Mesothelial cell of epicardium (in vitro differentiated cells): Measurements from ENCODE around the gene TAS2R43. TPM values are rescaled to one million over a fixed set of nuclear protein-coding genes. Genes with fewer than 3 reads are reported as not detected.
"Not testable (repeated sequence)": the region's sequence is repeated elsewhere in the genome, so short reads cannot be mapped to it uniquely, and the experiment has no call there.

ENCODE experiments used
- DNase-seq, 2 experiments: peaks; one replicate each; pipeline ENCODE4 v3.0.0; 2021; ENCODE audit warnings: low spot score in 2 of 2; ENCODE audit not compliant: unreplicated experiment in 2 of 2
- H3K27ac Mint-ChIP-seq: 2 replicates; pipeline ENCODE4 v1.8.0; 2021; ENCODE audit warnings: mixed read lengths
- H3K27me3 Mint-ChIP-seq: 2 replicates; pipeline ENCODE4 v1.8.0; 2021; ENCODE audit warnings: low read depth, mixed read lengths
- H3K36me3 Mint-ChIP-seq: 2 replicates; pipeline ENCODE4 v1.8.0; 2021; ENCODE audit warnings: mixed read lengths
- H3K4me1 Mint-ChIP-seq: 2 replicates; pipeline ENCODE4 v1.8.0; 2021; ENCODE audit warnings: mixed read lengths
- H3K4me3 Mint-ChIP-seq: 2 replicates; pipeline ENCODE4 v1.8.0; 2021; ENCODE audit warnings: mild to moderate bottlenecking, moderate library complexity, mixed read lengths
- H3K9me3 Mint-ChIP-seq: 2 replicates; pipeline ENCODE4 v1.8.0; 2021; ENCODE audit warnings: mixed read lengths
- total RNA-seq: library from RNA; stranded (reverse); gene quantifications from 3 replicates; pipeline ENCODE4 v1.2.1, GENCODE V29; 2021
- TF ChIP-seq, protein P1 (sequence below): fragments of 200-600 bp; sonication (generic); IDR thresholded peaks from one replicate; pipeline ENCODE4 v1.5.0; 2021; ENCODE audit warnings: antibody characterized with exemption; ENCODE audit not compliant: unreplicated experiment

Gene TAS2R43
- total RNA-seq, 1 donor from 2014 or later, result 2.9 TPM

DNA sequence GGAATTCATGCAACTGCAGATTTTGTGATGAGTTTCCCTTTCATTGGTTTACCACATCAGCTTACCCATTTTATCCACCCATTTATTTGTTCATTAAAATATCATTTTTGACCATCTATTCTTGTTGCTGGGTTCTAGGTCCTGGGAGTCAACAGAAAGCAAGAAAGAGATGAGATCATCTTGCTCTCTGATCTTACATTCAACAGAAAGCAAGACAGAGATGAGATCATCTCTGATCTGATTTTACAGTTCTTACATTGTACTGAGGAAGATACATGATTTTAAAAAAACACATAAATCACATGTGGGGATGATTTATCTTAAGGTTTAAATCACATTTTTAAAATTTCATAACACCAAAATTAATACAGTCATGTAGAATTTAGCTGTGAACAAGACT lies 32.3 kb downstream of the TAS2R43 start:
- no peak overlapping the region for H3K27ac Mint-ChIP-seq
- H3K36me3 Mint-ChIP-seq, result peaks cover 11% of the 10 kb centered on the region
- H3K9me3 Mint-ChIP-seq, result no peaks in the 10 kb centered on the region
- no peaks in the 10 kb centered on the region for H3K27me3 Mint-ChIP-seq
- DNase-seq, result no peak
- TF ChIP-seq, protein P1, sequence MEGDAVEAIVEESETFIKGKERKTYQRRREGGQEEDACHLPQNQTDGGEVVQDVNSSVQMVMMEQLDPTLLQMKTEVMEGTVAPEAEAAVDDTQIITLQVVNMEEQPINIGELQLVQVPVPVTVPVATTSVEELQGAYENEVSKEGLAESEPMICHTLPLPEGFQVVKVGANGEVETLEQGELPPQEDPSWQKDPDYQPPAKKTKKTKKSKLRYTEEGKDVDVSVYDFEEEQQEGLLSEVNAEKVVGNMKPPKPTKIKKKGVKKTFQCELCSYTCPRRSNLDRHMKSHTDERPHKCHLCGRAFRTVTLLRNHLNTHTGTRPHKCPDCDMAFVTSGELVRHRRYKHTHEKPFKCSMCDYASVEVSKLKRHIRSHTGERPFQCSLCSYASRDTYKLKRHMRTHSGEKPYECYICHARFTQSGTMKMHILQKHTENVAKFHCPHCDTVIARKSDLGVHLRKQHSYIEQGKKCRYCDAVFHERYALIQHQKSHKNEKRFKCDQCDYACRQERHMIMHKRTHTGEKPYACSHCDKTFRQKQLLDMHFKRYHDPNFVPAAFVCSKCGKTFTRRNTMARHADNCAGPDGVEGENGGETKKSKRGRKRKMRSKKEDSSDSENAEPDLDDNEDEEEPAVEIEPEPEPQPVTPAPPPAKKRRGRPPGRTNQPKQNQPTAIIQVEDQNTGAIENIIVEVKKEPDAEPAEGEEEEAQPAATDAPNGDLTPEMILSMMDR, result no peak
- no peaks in the 10 kb centered on the region for H3K4me1 Mint-ChIP-seq
- H3K4me3 Mint-ChIP-seq, result no peak overlapping the region

DNA sequence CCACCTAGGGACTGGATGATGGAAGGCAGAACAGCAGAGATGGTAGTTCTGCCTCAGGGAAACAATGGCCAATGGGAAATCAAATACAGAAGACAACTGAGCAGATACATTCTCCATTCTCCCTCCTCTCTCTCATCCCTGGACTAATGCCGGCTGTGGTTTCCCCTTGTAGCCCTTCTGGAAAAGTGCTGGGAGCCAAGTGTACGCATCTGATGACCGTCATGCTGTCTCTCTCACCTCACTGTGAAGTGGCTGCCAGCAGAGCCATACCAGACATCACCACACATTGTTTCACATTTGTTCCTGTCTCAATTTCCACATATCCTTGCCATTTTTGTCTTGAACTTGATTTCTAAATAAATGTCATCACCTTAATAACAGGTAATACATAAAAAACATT lies 33.1 kb downstream of the TAS2R43 start:
- H3K27ac Mint-ChIP-seq, result no peak overlapping the region

DNA sequence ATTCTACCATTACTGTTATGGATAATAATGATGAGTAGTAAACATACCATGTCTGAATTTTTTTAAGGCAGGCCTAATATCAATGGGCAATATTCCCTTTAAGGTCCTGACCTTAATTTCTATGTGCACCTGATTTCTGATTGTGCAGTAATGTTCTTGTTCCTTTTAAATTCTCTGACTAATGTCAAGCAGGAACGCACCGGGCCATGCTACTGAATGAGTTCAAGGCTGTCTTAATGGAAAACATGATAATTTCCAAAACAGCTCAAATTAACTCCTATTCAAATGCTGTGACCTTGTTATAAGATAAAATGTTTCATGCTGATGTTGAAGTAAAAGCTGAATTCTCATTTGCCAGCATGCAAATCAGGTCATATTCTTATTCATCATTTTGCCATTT lies 36.8 kb downstream of the TAS2R43 start:
- no peak overlapping the region for H3K27ac Mint-ChIP-seq
- peaks cover 25% of the 10 kb centered on the region for H3K9me3 Mint-ChIP-seq
- H3K4me3 Mint-ChIP-seq, result no peak overlapping the region
- DNase-seq, result no peak
- H3K4me1 Mint-ChIP-seq, result no peaks in the 10 kb centered on the region
- H3K36me3 Mint-ChIP-seq, result peaks cover 25% of the 10 kb centered on the region
- no peaks in the 10 kb centered on the region for H3K27me3 Mint-ChIP-seq
- TF ChIP-seq, protein P1, result no peak

More for the DNA sequence above, 33.1 kb downstream of the TAS2R43 start:
- DNase-seq, result no peak
- Mint-ChIP-seq H3K4me1 (no peaks in the 10 kb centered on the region), H3K27me3 (no peaks in the 10 kb centered on the region), H3K4me3 (no peak overlapping the region), H3K9me3 (no peaks in the 10 kb centered on the region), H3K36me3 (peaks cover 5% of the 10 kb centered on the region)
- TF ChIP-seq, protein P1, result no peak

DNA sequence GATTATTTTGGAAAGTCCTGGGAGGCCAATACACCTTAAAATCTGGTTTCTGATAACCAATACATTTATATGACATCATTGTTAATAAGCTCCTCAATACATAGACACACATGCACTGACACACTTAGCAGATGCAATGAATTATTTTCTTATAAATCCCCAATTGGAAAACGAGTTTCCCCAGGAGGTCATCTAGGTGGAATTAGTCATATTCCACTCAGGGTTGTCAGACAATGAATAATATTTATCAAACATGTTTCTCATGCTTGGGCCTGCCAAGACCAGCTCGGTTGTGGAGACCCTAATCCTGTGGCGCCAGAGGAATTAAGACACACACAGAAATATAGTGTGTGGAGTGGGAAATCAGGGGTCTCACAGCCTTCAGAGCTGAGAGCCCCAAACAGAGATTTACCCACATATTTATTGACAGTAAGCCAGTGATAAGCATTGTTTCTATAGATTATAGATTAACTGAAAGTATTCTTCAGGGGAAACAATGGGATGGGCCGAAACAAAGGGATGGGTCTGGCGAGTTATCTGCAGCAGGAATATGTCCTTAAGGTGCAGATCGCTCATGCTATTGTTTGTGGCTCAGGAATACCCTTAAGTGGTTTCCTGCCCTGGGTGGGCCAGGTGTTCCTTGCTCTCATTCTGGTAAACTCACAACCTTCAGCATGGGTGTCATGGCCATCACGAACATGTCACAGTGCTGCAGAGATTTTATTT lies 42.1 kb downstream of the TAS2R43 start:
- DNase-seq, H3K4me3 Mint-ChIP-seq, H3K4me1 Mint-ChIP-seq, H3K27ac Mint-ChIP-seq, H3K27me3 Mint-ChIP-seq: not testable (repeated sequence)
- Mint-ChIP-seq H3K36me3 (peaks cover 44% of the 10 kb centered on the region), H3K9me3 (peaks cover 37% of the 10 kb centered on the region)

DNA sequence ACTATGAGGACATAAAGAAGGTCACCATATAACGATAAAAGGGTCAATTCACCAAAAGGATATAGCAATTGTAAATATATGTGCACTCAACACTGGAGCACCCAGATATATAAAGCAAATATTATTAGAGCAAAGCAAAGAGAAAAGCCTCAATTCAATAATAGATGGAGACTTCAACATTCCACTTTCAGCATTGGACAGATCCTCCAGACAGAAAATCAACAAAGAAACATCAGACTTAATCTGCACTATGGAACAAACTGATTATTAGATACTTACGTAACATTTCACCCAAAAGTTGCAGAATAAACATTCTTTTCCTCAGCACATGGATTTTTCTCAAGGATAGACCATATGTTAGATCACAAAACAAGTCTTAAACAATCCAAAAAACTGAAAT lies 50.7 kb downstream of the TAS2R43 start:
- Mint-ChIP-seq H3K36me3 (peaks cover 53% of the 10 kb centered on the region), H3K9me3 (peaks cover 31% of the 10 kb centered on the region)
- not testable (repeated sequence) for DNase-seq, H3K27me3 Mint-ChIP-seq, H3K27ac Mint-ChIP-seq, H3K4me1 Mint-ChIP-seq, H3K4me3 Mint-ChIP-seq

Other genes starting within 250 kb of the TAS2R43 start
- gene PRR4, start 242.8 kb downstream of the TAS2R43 start, total RNA-seq, result 5.4 to 7.2 TPM (median 5.4 TPM) in 3 replicates
- 30.3 to 44.9 TPM (median 32.6 TPM) in 3 replicates for gene PRH1, start 208.1 kb downstream of the TAS2R43 start, total RNA-seq
- 3.1 to 3.8 TPM (median 3.5 TPM) in 3 replicates for gene TAS2R13, start 182.8 kb downstream of the TAS2R43 start, total RNA-seq
- gene PRH2, start 163.1 kb downstream of the TAS2R43 start, total RNA-seq, result not detected in 3 replicates
- gene TAS2R14, start 153.1 kb downstream of the TAS2R43 start, total RNA-seq, result 4.5 to 6.7 TPM (median 5.4 TPM) in 3 replicates
- gene TAS2R50, start 105.4 kb downstream of the TAS2R43 start, total RNA-seq, result 3.3 to 3.4 TPM (median 3.3 TPM) in 3 replicates
- gene TAS2R20, start 94.0 kb downstream of the TAS2R43 start, total RNA-seq, result 3.8 to 5.0 TPM (median 4.8 TPM) in 3 replicates
- gene TAS2R19, start 69.7 kb downstream of the TAS2R43 start, total RNA-seq, result 8.0 to 9.5 TPM (median 8.5 TPM) in 3 replicates
- 9.3 to 9.7 TPM (median 9.5 TPM) in 3 replicates for gene TAS2R31, start 60.9 kb downstream of the TAS2R43 start, total RNA-seq
- 3.8 to 3.9 TPM (median 3.9 TPM) in 3 replicates for gene TAS2R46, start 30.0 kb downstream of the TAS2R43 start, total RNA-seq
- 5.4 to 7.2 TPM (median 6.2 TPM) in 3 replicates for gene TAS2R30, start 42.3 kb upstream of the TAS2R43 start, total RNA-seq
- gene SMIM10L1, start 78.9 kb upstream of the TAS2R43 start, total RNA-seq, result 11.8 to 12.6 TPM (median 12.3 TPM) in 3 replicates
- gene TAS2R42, start 94.6 kb upstream of the TAS2R43 start, total RNA-seq, result not detected in 3 replicates
- gene PRB3, start 177.4 kb upstream of the TAS2R43 start, total RNA-seq, result not detected in 3 replicates
- not detected in 3 replicates for gene PRB4, start 218.1 kb upstream of the TAS2R43 start, total RNA-seq